ENCODE results near the gene SLC22A7.
A peak's percentile ranks its signal among the peaks of the same experiment; 100 is the strongest.

SLC22A7 gene

GRCh38 chr6:43308101-43308989 lies 10.3 kb downstream of the SLC22A7 start, which contains the start of gene CRIP3:
Gene CRIP3, minus strand, starts transcription at chr6:43308826. Its CDS starts 34 bp downstream, at chr6:43308792.
- Histone ChIP-seq H3K4me3 (peak within 1 kb of the TSS; percentile 36), H3K4me1 (peaks cover 21% of the 10 kb centered on the region), H3K27me3 (ENCODE audit: low read depth) (no peaks in the 10 kb centered on the region), H3K36me3 (replicated peaks) (no peaks in the 10 kb centered on the region), H3K9me3 (no peaks in the 10 kb centered on the region)
- peak; percentile 21 to 77 for DNase-seq (ENCODE audit: low spot score in 2 of 2)
- in situ Hi-C loops (cut with MboI; ENCODE audit: low sequenced_read_pairs) = no loop called here

GRCh38 chr6:43308990-43309477 lies 11.0 kb downstream of the SLC22A7 start:
- H3K4me1 ChIP-seq = peaks cover 21% of the 10 kb centered on the region
- no peaks in the 10 kb centered on the region for H3K36me3 ChIP-seq (replicated peaks)
- no peak for DNase-seq (ENCODE audit: low spot score in 2 of 2)
- H3K27me3 ChIP-seq (ENCODE audit: low read depth) = no peaks in the 10 kb centered on the region
- no peaks in the 10 kb centered on the region for H3K9me3 ChIP-seq
- H3K4me3 ChIP-seq = peak overlapping the region; percentile 36
- in situ Hi-C loops (cut with MboI; ENCODE audit: low sequenced_read_pairs) = no loop called here

DNA sequence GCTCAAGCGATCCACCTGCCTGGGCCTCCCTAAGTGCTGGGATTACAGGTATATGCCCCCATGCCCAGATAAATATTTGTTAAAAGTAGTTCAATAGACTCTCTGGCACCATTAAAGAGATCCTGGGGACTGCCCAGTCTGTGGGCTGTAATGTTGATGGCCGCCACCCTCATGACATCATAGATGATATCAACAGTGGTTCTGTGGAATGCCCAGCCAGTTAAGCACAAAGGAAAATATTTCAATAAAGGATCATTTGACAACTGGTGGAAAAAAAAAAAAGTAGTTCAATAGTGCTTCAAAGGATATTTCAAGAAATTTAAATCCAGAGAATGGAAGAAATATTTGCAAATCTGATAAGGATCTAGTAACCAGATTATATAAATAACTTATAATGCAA lies 12.1 kb downstream of the SLC22A7 start:
- in situ Hi-C loops (cut with MboI; ENCODE audit: low sequenced_read_pairs) = no loop called here
- DNase-seq (ENCODE audit: low spot score in 2 of 2) = peak in 1 of 2 experiments; percentile 6
- no peak overlapping the region for H3K4me3 ChIP-seq
- H3K9me3 ChIP-seq = no peaks in the 10 kb centered on the region
- H3K4me1 ChIP-seq = peaks cover 21% of the 10 kb centered on the region
- no peaks in the 10 kb centered on the region for H3K36me3 ChIP-seq (replicated peaks)
- no peaks in the 10 kb centered on the region for H3K27me3 ChIP-seq (ENCODE audit: low read depth)

GRCh38 chr6:43310624-43311023 lies 12.6 kb downstream of the SLC22A7 start:
- in situ Hi-C loops (cut with MboI; ENCODE audit: low sequenced_read_pairs) = no loop called here
- no peak for DNase-seq (ENCODE audit: low spot score in 2 of 2)
- peaks cover 21% of the 10 kb centered on the region for H3K4me1 ChIP-seq
- no peaks in the 10 kb centered on the region for H3K36me3 ChIP-seq (replicated peaks)
- H3K4me3 ChIP-seq = no peak overlapping the region
- H3K27me3 ChIP-seq (ENCODE audit: low read depth) = no peaks in the 10 kb centered on the region
- no peaks in the 10 kb centered on the region for H3K9me3 ChIP-seq

GRCh38 chr6:43311666-43312065 lies 13.6 kb downstream of the SLC22A7 start:
- peaks cover 21% of the 10 kb centered on the region for H3K4me1 ChIP-seq
- H3K9me3 ChIP-seq = no peaks in the 10 kb centered on the region
- H3K4me3 ChIP-seq = no peak overlapping the region
- no peak for DNase-seq (ENCODE audit: low spot score in 2 of 2)
- H3K27me3 ChIP-seq (ENCODE audit: low read depth) = no peaks in the 10 kb centered on the region
- in situ Hi-C loops (cut with MboI; ENCODE audit: low sequenced_read_pairs) = no loop called here
- no peaks in the 10 kb centered on the region for H3K36me3 ChIP-seq (replicated peaks)

GRCh38 chr6:43313813-43314212 lies 15.8 kb downstream of the SLC22A7 start:
- H3K36me3 ChIP-seq (replicated peaks) = no peaks in the 10 kb centered on the region
- no peaks in the 10 kb centered on the region for H3K27me3 ChIP-seq (ENCODE audit: low read depth)
- peaks cover 31% of the 10 kb centered on the region for H3K4me1 ChIP-seq
- no peaks in the 10 kb centered on the region for H3K9me3 ChIP-seq
- no peak overlapping the region for H3K4me3 ChIP-seq
- no peak for DNase-seq (ENCODE audit: low spot score in 2 of 2)
- in situ Hi-C loops (cut with MboI; ENCODE audit: low sequenced_read_pairs) = no loop called here

DNA sequence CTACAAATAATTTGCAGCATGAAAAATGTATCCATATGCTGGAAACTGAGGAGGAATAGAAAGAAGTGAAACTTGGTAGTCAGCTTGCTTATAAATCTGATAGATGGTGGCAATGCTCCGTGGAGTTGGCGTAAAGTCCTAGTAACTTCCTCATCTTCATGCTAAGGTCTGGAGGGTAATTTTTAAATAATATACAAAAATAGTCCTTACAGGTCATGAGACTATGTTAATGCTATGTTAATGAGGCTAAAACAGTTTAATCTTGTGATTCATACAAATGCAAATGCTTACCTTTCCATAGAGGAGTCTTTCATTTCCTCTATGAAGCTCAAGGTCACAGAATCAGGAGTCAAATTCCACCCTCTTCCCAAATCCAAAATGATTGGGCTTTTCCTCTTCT lies 20.0 kb downstream of the SLC22A7 start:
- DNase-seq (ENCODE audit: low spot score in 2 of 2) = peak in 1 of 2 experiments; percentile 84
- in situ Hi-C loops (cut with MboI; ENCODE audit: low sequenced_read_pairs) = no loop called here
- Histone ChIP-seq H3K4me1 (peaks cover 17% of the 10 kb centered on the region), H3K27me3 (ENCODE audit: low read depth) (no peaks in the 10 kb centered on the region), H3K9me3 (no peaks in the 10 kb centered on the region), H3K4me3 (no peak overlapping the region), H3K36me3 (replicated peaks) (no peaks in the 10 kb centered on the region)

- Histone ChIP-seq H3K4me1 (no peaks in the 10 kb centered on the region), H3K4me3 (no peak overlapping the region), H3K27me3 (ENCODE audit: low read depth) (no peaks in the 10 kb centered on the region), H3K9me3 (no peaks in the 10 kb centered on the region), H3K36me3 (replicated peaks) (no peaks in the 10 kb centered on the region)
- in situ Hi-C loops (cut with MboI; ENCODE audit: low sequenced_read_pairs) = no loop called here
- DNase-seq (ENCODE audit: low spot score in 2 of 2) = no peak
Observed at GRCh38 chr6:43325876-43326275, 27.8 kb downstream of the SLC22A7 start.

DNA sequence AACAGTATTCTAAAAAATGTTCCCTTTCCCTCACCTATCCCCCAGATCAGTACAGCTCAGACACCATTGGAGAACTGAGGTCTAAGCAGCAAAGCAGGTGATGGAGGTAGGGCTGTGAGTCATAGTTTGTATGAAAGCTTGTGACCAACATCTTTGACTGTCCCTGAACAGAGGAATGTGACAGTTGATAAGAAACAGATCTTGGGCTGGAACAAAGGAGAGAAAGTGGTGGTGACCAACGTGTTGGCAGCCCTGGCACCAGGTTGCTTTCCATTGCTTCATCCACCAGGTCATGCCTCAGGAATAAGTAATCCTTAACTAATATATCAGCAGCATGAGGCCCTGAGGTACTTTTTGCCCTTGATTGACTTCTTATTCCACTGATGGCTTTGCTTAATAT lies 30.5 kb downstream of the SLC22A7 start:
- H3K36me3 ChIP-seq (replicated peaks) = no peaks in the 10 kb centered on the region
- no peak for DNase-seq (ENCODE audit: low spot score in 2 of 2)
- H3K9me3 ChIP-seq = no peaks in the 10 kb centered on the region
- no peak overlapping the region for H3K4me3 ChIP-seq
- in situ Hi-C loops (cut with MboI; ENCODE audit: low sequenced_read_pairs) = no loop called here
- H3K27me3 ChIP-seq (ENCODE audit: low read depth) = no peaks in the 10 kb centered on the region
- no peaks in the 10 kb centered on the region for H3K4me1 ChIP-seq

- no peak for DNase-seq (ENCODE audit: low spot score in 2 of 2)
- Histone ChIP-seq H3K36me3 (replicated peaks) (no peaks in the 10 kb centered on the region), H3K9me3 (no peaks in the 10 kb centered on the region), H3K27me3 (ENCODE audit: low read depth) (no peaks in the 10 kb centered on the region), H3K4me3 (no peak overlapping the region), H3K4me1 (no peaks in the 10 kb centered on the region)
- in situ Hi-C loops (cut with MboI; ENCODE audit: low sequenced_read_pairs) = no loop called here
Observed at GRCh38 chr6:43331470-43331869, 33.4 kb downstream of the SLC22A7 start.

GRCh38 chr6:43331891-43332290 lies 33.8 kb downstream of the SLC22A7 start:
- Histone ChIP-seq H3K36me3 (replicated peaks) (no peaks in the 10 kb centered on the region), H3K9me3 (no peaks in the 10 kb centered on the region), H3K4me1 (no peaks in the 10 kb centered on the region), H3K4me3 (no peak overlapping the region), H3K27me3 (ENCODE audit: low read depth) (no peaks in the 10 kb centered on the region)
- no peak for DNase-seq (ENCODE audit: low spot score in 2 of 2)
- in situ Hi-C loops (cut with MboI; ENCODE audit: low sequenced_read_pairs) = no loop called here

- peak; percentile 32 to 81 for DNase-seq (ENCODE audit: low spot score in 2 of 2)
- in situ Hi-C loops (cut with MboI; ENCODE audit: low sequenced_read_pairs) = loop anchor here (5.0 kb wide), 1 partner anchor 72 kb away; no protein-coding TSS in a partner anchor
- no peaks in the 10 kb centered on the region for H3K27me3 ChIP-seq (ENCODE audit: low read depth)
- H3K4me1 ChIP-seq = no peaks in the 10 kb centered on the region
- H3K9me3 ChIP-seq = no peaks in the 10 kb centered on the region
- H3K36me3 ChIP-seq (replicated peaks) = peaks cover 16% of the 10 kb centered on the region
- no peak overlapping the region for H3K4me3 ChIP-seq
Observed at GRCh38 chr6:43334466-43335095, 36.5 kb downstream of the SLC22A7 start.

- no peaks in the 10 kb centered on the region for H3K27me3 ChIP-seq (ENCODE audit: low read depth)
- no peaks in the 10 kb centered on the region for H3K9me3 ChIP-seq
- in situ Hi-C loops (cut with MboI; ENCODE audit: low sequenced_read_pairs) = loop anchor here (5.0 kb wide), 1 partner anchor 73 kb away; no protein-coding TSS in a partner anchor
- H3K4me3 ChIP-seq = no peak overlapping the region
- H3K4me1 ChIP-seq = no peaks in the 10 kb centered on the region
- DNase-seq (ENCODE audit: low spot score in 2 of 2) = no peak
- H3K36me3 ChIP-seq (replicated peaks) = peaks cover 25% of the 10 kb centered on the region
Observed at GRCh38 chr6:43335469-43335868, 37.4 kb downstream of the SLC22A7 start.

- Histone ChIP-seq H3K36me3 (replicated peaks) (peaks cover 33% of the 10 kb centered on the region), H3K4me3 (no peak overlapping the region), H3K9me3 (no peaks in the 10 kb centered on the region), H3K4me1 (no peaks in the 10 kb centered on the region), H3K27me3 (ENCODE audit: low read depth) (no peaks in the 10 kb centered on the region)
- in situ Hi-C loops (cut with MboI; ENCODE audit: low sequenced_read_pairs) = loop anchor here (5.0 kb wide), 1 partner anchor 74 kb away; no protein-coding TSS in a partner anchor
- no peak for DNase-seq (ENCODE audit: low spot score in 2 of 2)
Observed at GRCh38 chr6:43336382-43336781, 38.3 kb downstream of the SLC22A7 start.

All from HAP-1 (cell line).